OCI-LY1 (cell line): Measurements from ENCODE around the gene ASB11.

ENCODE experiments used
- H2AFZ ChIP-seq: fragments of 200-600 bp; sonication (generic), shearing (Covaris generic); 2 replicates; pipeline ENCODE4 v1.6.0; 2014; ENCODE audit warnings: antibody characterized with exemption, mild to moderate bottlenecking, low read length
- H3F3A ChIP-seq: fragments of 200-600 bp; sonication (generic), shearing (Covaris generic); 2 replicates; pipeline ENCODE4 v1.6.0; 2014; ENCODE audit warnings: mild to moderate bottlenecking, antibody characterized with exemption, low read length, moderate library complexity; ENCODE audit not compliant: insufficient read depth
- H3K27ac ChIP-seq: fragments of 200-600 bp; sonication (generic); 2 replicates; pipeline ENCODE4 v1.5.1; 2014; ENCODE audit warnings: low read length, mixed run types, mild to moderate bottlenecking, low read depth; ENCODE audit not compliant: poor library complexity, severe bottlenecking
- H3K27me3 ChIP-seq: fragments of 200-600 bp; sonication (generic); 2 replicates; pipeline ENCODE4 v1.6.0; 2014; ENCODE audit warnings: antibody characterized with exemption, mild to moderate bottlenecking, low read length, moderate library complexity; ENCODE audit not compliant: insufficient read depth
- H3K36me3 ChIP-seq: fragments of 200-600 bp; sonication (generic); 2 replicates; pipeline ENCODE4 v1.6.1; 2014; ENCODE audit warnings: mild to moderate bottlenecking, antibody characterized with exemption, low read length, moderate library complexity, mixed read lengths; ENCODE audit not compliant: insufficient read depth
- H3K4me1 ChIP-seq: fragments of 200-600 bp; sonication (generic); 2 replicates; pipeline ENCODE4 v1.5.1; 2014; ENCODE audit warnings: mild to moderate bottlenecking, low read length, moderate library complexity; ENCODE audit not compliant: insufficient read depth, severe bottlenecking
- H3K4me2 ChIP-seq: fragments of 200-600 bp; sonication (generic), shearing (Covaris generic); 2 replicates; pipeline ENCODE4 v1.6.1; 2014; ENCODE audit warnings: low read length
- H3K4me3 ChIP-seq: fragments of 200-600 bp; sonication (generic); 2 replicates; pipeline ENCODE4 v1.5.1; 2014; ENCODE audit warnings: low read length, low read depth, mild to moderate bottlenecking, mixed read lengths; ENCODE audit not compliant: poor library complexity, severe bottlenecking
- H3K79me2 ChIP-seq: fragments of 200-600 bp; shearing (Covaris generic); 2 replicates; pipeline ENCODE4 v1.6.1; 2016; ENCODE audit warnings: mixed run types, low read length, mixed read lengths; ENCODE audit not compliant: insufficient read depth
- H3K9ac ChIP-seq: fragments of 200-600 bp; sonication (generic), shearing (Covaris generic); 2 replicates; pipeline ENCODE4 v1.6.1; 2014; ENCODE audit warnings: mild to moderate bottlenecking, low read length, mixed read lengths
- H3K9me2 ChIP-seq: fragments of 200-600 bp; sonication (generic), shearing (Covaris generic); 2 replicates; pipeline ENCODE4 v1.6.1; 2014; ENCODE audit warnings: low read depth, mild to moderate bottlenecking, low read length, mixed read lengths
- H3K9me3 ChIP-seq: fragments of 200-600 bp; shearing (Covaris generic); 2 replicates; pipeline ENCODE4 v1.6.1; 2014; ENCODE audit warnings: low read length, mixed read lengths
- H4K20me1 ChIP-seq: fragments of 200-600 bp; sonication (generic), shearing (Covaris generic); 2 replicates; pipeline ENCODE4 v1.6.0; 2016; ENCODE audit warnings: mild to moderate bottlenecking, low read length; ENCODE audit not compliant: insufficient read depth
- EZH2 ChIP-seq: fragments of 200-600 bp; sonication (generic), shearing (Covaris generic); IDR thresholded peaks from 2 replicates; pipeline ENCODE4 v1.8.0; 2017; ENCODE audit warnings: borderline replicate concordance, mixed run types, mild to moderate bottlenecking, antibody characterized with exemption, low read length, moderate library complexity, mixed read lengths
- TF ChIP-seq, protein P1 (sequence below): fragments of 200-600 bp; sonication (generic), shearing (Covaris generic); IDR thresholded peaks from 2 replicates; pipeline ENCODE4 v1.5.1; 2017; ENCODE audit warnings: mild to moderate bottlenecking, antibody characterized with exemption, low read length, moderate library complexity, mixed read lengths

The ASB11 gene

DNA sequence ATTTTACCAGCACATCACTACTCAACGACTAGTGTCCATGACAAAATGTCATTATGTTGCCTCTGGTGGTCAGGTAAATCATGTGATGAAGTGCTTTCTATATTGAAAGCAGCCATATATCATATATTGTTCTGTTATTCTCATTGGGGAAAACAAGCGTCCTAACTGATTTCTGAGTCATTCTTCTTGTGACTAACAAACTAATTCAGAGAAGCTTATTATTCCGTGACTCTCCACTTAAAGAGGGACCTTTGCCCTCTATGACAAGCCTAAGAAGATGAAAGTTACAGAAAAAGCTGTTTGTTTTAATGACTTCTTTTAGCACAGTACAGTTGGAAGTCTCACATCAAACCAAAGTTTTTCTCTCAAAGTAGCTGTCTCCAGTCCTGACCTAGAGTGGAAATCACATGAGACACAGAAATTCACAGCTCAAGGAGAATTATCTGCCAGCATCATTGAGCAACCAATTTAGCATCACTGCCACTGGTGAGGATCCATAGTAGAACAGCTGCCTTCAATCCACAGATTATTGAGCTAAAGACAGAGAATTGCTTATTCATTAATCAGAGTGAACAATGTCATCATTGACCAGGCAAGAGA lies 81.9 kb downstream of the ASB11 start:
- no peak overlapping the region for H3K27ac ChIP-seq
- no peaks in the 10 kb centered on the region for H3K4me1 ChIP-seq
- no peaks in the 10 kb centered on the region for H3K9me2 ChIP-seq
- H3F3A ChIP-seq, result no peaks in the 10 kb centered on the region
- H4K20me1 ChIP-seq, result no peaks in the 10 kb centered on the region
- H2AFZ ChIP-seq, result no peak overlapping the region
- H3K4me2 ChIP-seq, result no peak overlapping the region
- H3K27me3 ChIP-seq, result no peaks in the 10 kb centered on the region
- no peak overlapping the region for H3K9ac ChIP-seq
- no peaks in the 10 kb centered on the region for H3K9me3 ChIP-seq
- no peak for TF ChIP-seq EZH2
- TF ChIP-seq, protein P1, sequence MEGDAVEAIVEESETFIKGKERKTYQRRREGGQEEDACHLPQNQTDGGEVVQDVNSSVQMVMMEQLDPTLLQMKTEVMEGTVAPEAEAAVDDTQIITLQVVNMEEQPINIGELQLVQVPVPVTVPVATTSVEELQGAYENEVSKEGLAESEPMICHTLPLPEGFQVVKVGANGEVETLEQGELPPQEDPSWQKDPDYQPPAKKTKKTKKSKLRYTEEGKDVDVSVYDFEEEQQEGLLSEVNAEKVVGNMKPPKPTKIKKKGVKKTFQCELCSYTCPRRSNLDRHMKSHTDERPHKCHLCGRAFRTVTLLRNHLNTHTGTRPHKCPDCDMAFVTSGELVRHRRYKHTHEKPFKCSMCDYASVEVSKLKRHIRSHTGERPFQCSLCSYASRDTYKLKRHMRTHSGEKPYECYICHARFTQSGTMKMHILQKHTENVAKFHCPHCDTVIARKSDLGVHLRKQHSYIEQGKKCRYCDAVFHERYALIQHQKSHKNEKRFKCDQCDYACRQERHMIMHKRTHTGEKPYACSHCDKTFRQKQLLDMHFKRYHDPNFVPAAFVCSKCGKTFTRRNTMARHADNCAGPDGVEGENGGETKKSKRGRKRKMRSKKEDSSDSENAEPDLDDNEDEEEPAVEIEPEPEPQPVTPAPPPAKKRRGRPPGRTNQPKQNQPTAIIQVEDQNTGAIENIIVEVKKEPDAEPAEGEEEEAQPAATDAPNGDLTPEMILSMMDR, result no peak
- H3K4me3 ChIP-seq, result no peak overlapping the region
- H3K79me2 ChIP-seq, result no peaks in the 10 kb centered on the region
- H3K36me3 ChIP-seq, result no peaks in the 10 kb centered on the region
